GM18868 (cell line): ENCODE results near the gene LTF.
A peak's percentile ranks its signal among the peaks of the same experiment; 100 is the strongest.
"Not testable (repeated sequence)": the region's sequence is repeated elsewhere in the genome, so short reads cannot be mapped to it uniquely, and the experiment has no call there.

Experiments
- ATAC-seq: cut with Tn5 transposase; IDR thresholded peaks from one replicate; pipeline ENCODE4 v1.9.1; 2021; ENCODE audit warnings: mild to moderate bottlenecking, moderate library complexity; ENCODE audit not compliant: unreplicated experiment

The LTF gene

DNA sequence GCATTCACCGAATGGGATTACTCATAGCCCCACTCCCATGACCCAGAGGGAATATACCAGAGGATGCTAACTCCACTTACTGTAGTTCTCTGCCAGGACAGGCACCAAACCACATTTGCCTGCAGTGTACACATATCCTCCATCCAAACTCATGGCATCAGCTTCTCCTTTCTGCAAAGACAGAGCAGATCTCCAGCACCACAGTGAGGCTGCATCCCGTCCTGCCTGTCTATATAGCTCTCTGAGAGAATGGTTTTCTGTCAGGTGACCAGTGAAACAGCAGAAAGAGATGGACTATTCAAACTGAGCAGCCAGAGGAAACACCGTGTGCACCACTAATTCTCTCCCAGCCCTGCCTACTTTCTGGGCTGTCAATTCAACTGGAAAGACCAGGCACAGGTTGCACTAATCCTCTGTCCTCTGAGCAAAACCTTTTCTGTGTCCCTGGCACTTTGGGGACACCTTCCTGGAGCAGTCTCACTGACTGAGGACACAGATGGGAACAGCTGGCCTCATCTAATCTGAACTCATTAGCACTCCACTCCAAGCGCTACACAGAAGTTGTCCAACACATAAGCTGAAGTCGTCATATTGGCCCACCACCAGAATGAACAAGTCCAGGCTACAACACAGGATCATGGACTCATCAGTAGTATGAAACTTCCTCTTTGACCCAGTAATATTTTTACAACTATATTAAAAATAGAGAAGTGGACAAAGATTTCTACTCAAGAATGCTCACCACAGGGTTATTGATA, 17.3 kb downstream of the LTF start:
- no peak for ATAC-seq

DNA sequence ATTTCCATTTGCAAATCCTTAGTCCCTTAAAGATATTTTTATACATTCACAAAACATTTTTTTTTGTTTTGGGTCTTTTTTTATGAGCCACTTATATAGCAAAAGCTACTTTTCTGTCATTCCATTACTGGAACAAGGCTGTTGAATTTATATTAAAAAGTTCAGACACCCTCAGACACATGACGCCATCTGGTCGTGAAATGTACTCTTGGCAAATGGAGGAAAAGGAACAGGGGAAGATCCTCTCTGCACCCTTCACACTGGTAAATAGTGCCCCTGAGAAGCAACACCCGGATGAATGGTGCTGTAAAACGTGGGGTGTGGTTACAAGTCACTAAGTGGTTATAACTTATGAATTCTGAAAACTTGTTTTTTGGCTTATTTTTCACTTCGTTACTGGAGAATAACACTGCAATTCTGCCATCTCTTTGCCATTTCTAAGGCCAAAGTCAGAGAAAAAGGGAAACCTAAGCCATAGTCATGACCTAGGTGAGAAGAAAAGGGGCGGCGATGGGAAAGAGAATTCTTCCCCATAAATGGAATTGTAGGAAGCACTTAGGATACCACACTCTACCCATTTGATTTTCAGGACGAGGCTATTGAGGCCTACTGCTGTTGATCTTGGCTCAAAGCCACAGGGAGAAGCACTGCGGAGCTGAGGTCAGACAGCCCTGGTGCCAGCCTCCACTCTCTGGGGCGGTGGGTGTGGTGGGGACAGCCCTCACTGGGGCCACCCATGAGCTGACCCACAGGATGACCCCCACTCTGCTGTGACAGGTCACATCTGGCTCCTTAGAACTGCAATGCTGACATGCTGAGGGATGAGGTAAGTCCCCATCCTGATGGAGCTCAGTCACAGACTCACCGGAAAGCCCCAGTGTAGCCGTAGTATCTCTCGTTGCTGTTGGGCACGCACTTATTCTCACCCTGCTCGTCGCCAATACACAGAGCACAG, 21.9 kb downstream of the LTF start:
- ATAC-seq, result no peak

DNA sequence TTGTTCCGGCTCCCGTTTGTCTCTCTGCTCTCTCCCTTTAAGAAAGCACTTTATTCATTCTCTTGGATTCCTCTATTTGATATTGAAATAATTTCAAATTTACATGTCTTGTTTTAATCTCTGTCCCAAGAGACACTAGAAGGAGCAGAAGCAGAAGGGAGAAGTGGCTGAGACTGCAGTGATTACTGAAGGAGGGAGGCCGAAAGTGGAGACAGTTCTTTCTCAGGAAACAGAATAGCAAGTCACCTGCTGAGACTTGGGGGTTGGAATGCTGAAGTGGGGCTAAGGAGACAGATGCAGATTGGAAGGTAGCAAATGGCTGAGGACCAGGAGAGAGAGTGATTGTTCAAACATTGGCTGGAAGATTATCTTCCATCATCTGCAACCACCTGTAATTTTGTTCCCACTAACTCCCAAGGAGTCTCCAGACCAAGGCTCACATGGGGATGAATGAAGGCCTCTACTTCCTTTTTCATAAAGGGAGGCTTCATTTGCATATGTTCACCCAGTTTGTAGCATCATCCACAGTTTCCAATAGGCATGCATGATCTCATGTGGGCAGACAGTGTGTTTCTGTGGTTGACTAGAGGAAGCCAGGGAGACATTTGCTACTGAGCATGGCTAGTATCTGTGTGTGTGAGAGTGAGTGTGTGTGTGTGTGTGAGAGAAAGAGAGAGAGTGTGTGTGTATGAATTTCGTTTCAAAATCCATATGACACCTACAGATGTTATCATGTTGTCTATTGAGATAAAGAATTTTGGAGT, 24.0 kb downstream of the LTF start:
- peak; percentile 74 for ATAC-seq

DNA sequence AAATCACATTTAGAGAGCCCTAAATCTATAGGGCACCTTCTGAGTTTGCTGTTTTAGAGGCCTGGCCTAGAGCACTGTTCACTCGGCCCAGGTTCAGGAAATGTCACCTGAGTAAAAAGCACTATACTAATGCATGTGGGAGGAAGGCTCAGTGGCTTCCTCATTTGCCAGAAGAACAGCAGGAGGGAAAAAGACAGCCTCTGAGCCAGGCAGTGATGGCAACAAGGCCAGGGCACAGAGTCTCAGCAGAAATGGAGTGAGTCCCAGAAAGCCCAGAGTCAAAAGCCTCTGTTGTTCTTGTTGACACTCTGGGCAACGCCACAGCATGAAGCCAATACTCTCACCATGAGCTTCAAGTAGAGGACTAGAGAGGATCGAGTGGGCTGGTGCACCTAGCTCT, 25.9 kb downstream of the LTF start:
- no peak for ATAC-seq

DNA sequence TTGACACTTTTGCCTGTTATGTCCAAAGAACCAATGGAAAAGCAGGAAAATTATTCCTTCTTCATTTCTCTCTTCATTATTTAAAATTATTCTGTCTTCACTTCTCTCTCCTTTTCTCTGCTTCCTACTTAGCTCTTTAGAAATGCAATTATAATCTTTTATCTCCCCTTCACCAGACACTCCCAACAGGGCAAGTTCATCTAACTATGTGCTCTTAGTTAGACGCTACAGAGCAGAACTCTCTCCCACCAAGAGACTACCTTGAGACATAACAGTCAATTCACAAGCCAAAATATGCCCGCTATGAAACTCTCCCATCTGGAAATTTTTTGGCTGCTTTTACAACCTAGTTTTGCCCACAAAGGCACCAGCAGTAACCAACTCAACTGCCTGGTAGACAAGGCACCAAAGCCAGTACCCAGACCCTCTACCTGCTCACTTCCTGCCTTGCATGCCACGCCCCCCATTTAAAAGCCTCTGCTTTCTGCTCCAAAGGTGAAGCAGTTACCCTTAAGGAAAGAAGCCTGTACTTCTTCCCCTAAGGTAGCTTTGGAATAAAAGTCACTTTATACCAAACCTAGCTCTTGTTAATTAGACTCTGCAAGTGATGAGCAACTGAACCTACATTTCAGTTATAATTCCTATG, 29.5 kb downstream of the LTF start:
- no peak for ATAC-seq

DNA sequence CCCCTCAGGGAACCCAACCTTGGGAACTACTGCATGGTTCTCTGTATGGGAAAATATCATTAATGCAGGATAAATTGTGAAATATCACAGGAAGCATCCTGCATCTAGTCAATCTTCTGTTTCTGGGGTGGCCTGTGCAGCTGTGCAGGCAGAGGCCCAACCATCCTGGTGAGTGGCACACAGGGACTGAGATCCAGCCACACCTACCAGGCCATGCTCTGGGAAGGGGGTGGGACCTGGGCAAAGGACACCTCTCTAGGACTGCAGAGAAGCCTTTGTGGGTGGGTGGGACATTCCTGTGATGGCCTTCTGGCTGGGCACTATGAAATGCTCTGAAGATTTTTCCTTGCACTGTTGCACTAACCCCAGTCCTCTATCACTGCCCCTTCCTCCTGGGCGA, 30.9 kb downstream of the LTF start:
- no peak for ATAC-seq

DNA sequence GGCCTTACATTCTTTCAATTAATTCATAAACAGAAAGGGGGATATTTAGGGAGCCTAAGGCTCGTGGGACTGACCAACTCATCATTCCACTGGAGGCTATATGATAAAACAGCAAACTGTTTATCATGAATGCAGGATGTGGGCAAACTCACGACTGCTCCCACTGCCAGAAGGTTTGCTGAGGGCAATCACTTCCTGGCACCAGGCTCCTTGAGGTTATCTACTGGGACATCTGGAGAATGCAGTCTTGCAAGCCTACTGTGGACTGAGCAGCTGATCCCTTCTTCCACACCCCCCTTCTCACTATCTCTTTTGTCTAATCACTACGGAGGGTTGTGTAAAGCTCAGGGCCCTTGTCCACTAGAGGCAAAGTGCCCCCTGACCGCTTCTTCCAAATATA, 31.6 kb downstream of the LTF start:
- ATAC-seq, result not testable (repeated sequence)

DNA sequence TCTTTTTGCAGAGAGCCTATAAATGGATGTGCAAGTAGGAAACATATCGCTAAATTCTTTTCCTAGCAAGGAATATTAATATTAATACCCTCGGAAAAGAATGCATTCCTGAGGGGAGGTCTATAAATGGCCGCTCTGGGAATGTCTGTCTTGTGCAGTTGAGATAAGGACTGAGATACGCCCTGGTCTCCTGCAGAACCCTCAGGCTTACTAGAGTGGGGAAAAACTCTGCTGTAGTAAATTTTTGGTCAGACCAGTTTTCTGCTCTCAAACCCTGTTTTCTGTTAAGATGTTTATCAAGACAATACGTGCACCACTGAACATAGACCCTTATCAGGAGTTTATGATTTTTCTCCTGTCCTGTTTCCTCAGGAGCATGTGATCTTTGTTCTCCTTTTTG, 32.8 kb downstream of the LTF start:
- not testable (repeated sequence) for ATAC-seq

DNA sequence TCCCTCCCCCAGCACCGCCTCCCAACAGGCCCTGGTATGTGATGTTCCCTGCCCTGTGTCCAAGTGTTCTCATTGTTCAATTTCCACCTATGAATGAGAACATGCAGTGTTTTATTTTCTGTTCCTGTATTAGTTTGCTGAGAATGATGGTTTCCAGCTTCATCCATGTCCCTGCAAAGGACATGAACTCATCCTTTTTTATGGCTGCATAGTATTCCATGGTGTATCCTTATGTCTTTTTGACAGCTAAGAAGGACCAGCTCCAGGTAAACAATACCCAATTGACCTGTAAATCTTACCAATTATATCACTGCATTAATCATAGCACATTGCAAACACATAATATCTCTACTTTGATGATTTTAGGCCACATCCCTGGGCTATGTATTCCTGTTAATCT, 33.8 kb downstream of the LTF start:
- ATAC-seq, result not testable (repeated sequence)

DNA sequence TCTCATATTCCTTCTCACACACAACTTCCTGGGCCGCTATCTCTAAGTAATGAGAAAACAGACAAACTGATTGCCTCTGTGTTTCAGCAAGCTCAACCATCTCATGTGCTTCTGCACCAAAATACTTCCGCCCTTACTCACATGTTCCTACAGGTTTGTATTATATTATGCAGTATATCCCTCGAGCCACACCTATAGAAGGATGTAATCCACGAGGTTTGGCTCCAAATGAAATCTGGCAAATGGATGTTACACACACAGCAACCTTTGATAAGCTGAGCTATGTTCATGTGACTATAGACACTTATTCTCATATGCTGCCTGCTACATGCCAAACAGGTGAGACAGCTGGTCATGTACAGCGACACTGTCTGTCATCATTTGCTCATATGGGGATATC, 35.0 kb downstream of the LTF start:
- no peak for ATAC-seq

DNA sequence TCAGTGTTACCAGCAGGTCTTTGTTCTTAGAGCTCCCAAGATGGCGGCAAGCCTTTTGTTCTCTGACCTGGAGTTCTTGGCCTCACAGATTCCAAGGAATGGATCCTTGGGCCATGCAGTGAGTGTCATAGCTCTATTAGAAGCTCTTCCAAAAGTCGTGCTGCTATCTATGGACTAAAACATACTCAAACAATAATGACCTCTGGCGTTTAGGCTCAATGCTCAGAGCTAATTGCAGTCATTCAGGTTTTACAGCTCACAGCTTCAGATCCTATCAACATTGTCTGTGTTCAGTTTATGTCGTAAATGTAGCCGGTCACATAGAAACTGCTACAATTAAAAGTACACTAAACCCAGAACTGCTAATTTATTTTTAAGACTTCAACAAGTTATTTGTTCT, 35.5 kb downstream of the LTF start:
- ATAC-seq, result no peak

DNA sequence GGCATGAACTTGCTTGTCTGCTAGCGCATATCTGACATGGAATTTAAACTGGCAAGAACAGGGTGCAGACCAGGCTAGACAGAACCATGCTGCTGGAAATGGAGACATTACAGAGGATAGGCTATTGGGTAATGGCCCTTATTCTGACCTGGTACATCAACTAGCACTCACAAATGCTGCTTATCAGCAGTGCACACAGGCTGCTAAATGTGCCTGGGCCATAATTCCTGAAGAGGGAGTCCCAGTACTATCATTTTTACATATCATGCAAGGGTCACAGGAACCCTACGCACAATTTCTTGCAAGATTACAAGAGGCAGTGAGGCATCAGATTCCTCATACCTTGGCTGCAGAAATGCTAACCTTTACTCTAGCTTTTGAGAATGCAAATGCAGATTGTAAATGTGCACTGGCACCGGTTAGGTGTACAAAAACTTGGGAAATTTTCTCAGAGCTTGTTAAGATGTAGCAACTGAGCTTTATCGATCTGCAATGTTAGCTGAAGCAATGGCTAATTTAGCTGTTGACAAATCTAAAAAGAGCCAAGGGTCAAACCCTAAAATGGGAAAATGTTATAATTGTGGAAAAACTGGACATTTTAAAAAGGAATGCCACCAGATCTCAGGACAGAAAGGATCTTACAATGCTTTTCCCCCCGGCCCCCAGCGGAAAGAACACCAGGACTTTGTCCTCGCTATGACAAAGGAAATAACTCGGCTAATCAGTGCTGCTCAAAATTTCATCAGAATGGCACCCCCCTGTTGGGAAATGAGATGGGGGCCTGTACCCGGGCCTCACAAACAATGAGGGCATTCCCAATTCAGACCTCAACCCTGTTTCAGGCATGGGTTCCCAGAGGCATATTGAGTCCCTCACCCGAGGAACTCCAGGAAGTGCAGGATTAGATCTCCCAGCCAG, 36.5 kb downstream of the LTF start:
- no peak for ATAC-seq

DNA sequence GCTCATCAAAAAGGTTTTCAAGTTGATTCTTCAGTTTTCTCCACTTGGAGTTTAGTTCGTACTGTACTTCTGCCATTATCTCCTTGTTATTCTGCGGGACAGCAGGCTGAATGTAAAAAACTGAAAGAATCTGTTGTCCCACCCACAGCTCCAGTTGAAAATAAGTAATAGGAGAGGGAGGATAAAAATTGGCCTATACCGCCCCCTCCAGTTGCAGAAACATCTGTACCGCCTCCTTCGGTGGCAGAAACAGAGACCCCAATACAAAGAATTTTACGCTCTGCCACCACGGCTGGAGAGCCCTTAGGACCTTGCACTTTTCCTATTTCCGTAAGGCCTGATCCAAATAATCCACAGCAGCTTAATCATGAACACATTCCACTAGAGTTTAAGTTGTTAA, 37.3 kb downstream of the LTF start:
- ATAC-seq, result not testable (repeated sequence)

DNA sequence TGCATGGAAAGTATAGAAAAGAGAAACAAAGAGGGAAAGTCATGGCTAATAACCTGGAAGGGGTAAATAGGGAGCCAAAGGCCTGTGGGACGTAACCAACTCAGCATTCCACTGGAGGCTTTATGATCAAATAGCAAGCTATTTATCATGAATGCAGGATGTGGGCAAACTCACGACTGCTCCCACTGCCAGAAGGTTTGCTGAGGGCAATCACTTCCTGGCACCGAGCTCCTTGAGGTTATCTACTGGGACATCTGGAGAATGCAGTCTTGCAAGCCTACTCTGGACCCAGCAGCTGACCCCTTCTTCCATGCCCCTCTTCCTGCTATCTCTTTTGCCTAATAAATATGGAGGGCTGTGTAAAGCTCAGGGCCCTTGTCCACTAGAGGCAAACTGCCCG, 38.2 kb downstream of the LTF start:
- not testable (repeated sequence) for ATAC-seq

DNA sequence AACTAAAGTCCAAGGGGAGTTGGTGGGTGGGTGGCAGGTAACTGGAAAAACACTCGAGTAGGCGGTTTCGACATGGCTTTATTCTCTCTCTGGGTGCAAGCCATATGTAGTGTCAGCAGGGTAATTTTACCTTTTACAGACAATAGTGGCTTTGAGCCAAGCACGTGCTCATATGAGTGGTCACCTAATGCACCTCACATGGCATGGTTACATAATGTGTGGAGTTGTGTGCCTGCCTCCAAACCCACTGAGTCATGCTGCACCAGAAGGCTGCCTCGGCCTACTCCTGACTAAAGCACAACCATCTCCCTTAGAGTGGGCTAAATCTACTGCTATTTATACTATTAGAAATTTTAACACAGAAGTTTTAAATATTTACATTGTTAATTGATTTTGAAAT, 41.1 kb downstream of the LTF start:
- no peak for ATAC-seq

DNA sequence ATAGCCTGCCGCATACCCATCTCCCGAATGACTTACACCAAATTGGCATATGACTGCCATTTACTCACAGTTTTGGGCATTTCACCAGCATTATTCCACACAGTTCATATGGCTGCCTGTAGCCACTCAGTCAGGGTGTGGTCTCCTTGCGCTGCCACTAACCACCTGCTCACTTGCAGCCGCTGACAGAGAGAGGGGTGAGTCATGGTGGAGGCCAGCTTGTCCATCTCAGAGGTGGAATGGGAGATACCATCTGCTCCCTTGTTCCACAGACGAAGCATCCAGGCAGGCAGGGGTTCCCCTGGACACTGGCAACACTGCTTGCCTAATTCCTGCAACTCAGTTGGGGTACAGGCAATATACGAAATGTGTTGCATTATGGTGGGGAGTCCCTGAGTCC, 42.1 kb downstream of the LTF start:
- no peak for ATAC-seq

DNA sequence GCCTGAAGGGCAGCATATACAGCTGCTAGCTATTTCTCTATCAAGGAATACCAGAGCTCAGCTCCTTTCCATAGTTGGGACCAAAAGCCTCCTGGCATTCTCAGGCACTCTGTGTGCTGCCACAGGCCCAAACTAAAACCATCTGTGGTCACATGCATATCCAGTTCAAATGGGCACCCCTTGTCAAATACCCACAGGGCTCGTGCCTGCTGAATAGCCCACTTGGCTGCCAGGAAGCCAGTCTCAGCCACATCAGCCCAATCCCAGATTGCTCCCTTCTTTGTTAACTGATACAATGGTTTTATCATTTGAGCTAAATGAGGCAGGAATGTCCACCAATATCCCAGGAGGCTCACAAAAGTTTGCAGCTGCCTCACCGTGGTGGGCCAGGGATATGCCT, 43.8 kb downstream of the LTF start:
- ATAC-seq, result no peak

DNA sequence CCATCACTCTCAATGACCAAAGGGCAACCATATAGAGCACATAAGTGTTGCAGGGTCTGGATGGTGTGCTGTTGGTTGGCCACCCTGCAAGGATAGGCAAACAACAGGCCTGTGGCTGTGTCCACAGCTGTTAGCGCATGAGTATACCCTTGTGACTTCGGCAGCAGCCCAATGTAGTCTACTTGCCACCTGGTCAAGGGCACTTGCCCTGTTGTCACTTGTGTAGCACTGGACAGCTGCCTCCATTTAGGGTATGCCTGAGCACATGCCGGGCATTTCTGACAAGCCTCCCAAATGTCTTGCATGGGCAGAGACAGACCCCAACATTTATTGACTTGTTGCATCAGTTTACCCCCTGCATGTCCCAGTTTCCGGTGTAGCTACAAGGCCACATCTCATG, 44.9 kb downstream of the LTF start:
- ATAC-seq, result no peak

DNA sequence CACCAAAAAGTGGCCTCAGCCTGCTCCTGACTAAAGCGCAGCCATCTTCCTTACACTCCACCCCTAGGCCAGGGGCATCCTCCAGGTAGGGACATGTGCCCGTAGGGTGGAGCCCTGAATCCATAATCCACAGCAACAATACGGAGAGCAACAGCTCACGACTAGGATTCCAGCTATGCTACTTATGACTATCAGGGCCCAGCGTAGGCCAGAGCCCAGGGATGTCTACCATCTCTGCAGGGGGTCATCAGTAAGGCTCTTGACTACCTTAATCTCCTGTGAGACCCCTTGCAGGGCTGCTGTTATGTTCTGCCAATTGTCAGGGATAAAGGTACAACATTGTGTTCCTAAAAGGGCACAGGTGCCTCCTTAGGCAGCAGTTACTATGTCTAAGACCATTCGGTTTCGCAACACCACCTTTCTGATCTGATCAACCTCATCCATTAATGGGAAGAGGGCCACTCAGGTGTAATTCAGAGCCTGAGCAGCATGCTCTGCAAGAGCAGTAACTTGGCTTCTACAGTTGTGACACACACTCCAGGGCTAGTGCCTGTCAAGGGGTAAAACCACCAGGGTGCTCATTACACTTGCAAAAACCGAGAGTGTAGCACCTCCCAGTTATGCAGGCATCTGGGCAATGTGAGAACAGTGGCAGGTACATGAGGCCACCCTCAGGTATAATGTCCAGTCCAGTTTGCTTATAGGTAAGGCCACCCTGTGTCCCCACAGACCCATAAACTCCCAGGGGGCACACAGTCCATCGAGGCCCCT, 46.7 kb downstream of the LTF start:
- no peak for ATAC-seq
